SK-N-SH treated with all-trans-retinoic acid at 6 μM for 48 hours (cell line): Measurements from ENCODE around the gene USP30.

ENCODE experiments used
- ATAC-seq: fragments of 200-7000 bp; cut with Tn5 transposase; 3 replicates; pipeline ENCODE4 v1.9.1; 2020; ENCODE audit warnings: mild to moderate bottlenecking, moderate library complexity
- ARNTL ChIP-seq: fragments of 450-650 bp; formaldehyde crosslinking; IDR thresholded peaks from 2 replicates; pipeline ENCODE4 v1.5.0; 2020; ENCODE audit warnings: low read depth, mild to moderate bottlenecking, moderate library complexity, borderline replicate concordance
- BACH2 ChIP-seq: fragments of 250-450 bp; sonication (Bioruptor Pico); IDR thresholded peaks from 2 replicates; pipeline ENCODE4 v1.9.0; 2021; ENCODE audit warnings: mild to moderate bottlenecking, borderline replicate concordance
- CSDC2 ChIP-seq: fragments of 250-450 bp; sonication (Bioruptor Pico); IDR thresholded peaks from 2 replicates; pipeline ENCODE4 v1.5.0; 2020; ENCODE audit warnings: mild to moderate bottlenecking, moderate library complexity
- ESRRG ChIP-seq: fragments of 250-450 bp; sonication (Bioruptor Pico); IDR thresholded peaks from 2 replicates; pipeline ENCODE4 v1.6.1; 2021; ENCODE audit warnings: mild to moderate bottlenecking
- GLIS3 ChIP-seq: fragments of 250-450 bp; sonication (Bioruptor Pico); IDR thresholded peaks from 2 replicates; pipeline ENCODE4 v1.5.0; 2020; ENCODE audit warnings: mild to moderate bottlenecking, moderate library complexity
- RARB ChIP-seq: fragments of 250-450 bp; sonication (Bioruptor Pico); IDR thresholded peaks from 2 replicates; pipeline ENCODE4 v1.8.0; 2021; ENCODE audit warnings: mild to moderate bottlenecking, moderate library complexity
- SNAI2 ChIP-seq: fragments of 250-450 bp; sonication (Bioruptor Pico); IDR thresholded peaks from 2 replicates; pipeline ENCODE4 v1.5.0; 2020; ENCODE audit warnings: mild to moderate bottlenecking, moderate library complexity
- TCF4 ChIP-seq: fragments of 250-450 bp; sonication (Bioruptor Pico); IDR thresholded peaks from 2 replicates; pipeline ENCODE4 v1.8.0; 2021; ENCODE audit warnings: mild to moderate bottlenecking, moderate library complexity, borderline replicate concordance
- ZFP3 ChIP-seq: fragments of 250-450 bp; sonication (Bioruptor Pico); IDR thresholded peaks from 2 replicates; pipeline ENCODE4 v1.5.0; 2020; ENCODE audit warnings: mild to moderate bottlenecking, moderate library complexity
- ZNF70 ChIP-seq: fragments of 450-650 bp; formaldehyde crosslinking; IDR thresholded peaks from 2 replicates; pipeline ENCODE4 v1.5.0; 2020; ENCODE audit warnings: mild to moderate bottlenecking, moderate library complexity
- ZNF8 ChIP-seq: fragments of 450-650 bp; formaldehyde crosslinking; IDR thresholded peaks from 2 replicates; pipeline ENCODE4 v1.5.0; 2020; ENCODE audit warnings: mild to moderate bottlenecking, moderate library complexity
- TF ChIP-seq, protein P1 (sequence below): fragments of 250-450 bp; sonication (Bioruptor Pico); IDR thresholded peaks from 2 replicates; pipeline ENCODE4 v1.8.0; 2020; ENCODE audit warnings: mild to moderate bottlenecking, moderate library complexity, borderline replicate concordance
- TF ChIP-seq, protein P2 (sequence below): fragments of 250-450 bp; sonication (Bioruptor Pico); IDR thresholded peaks from 2 replicates; pipeline ENCODE4 v1.5.0; 2020; ENCODE audit warnings: mild to moderate bottlenecking, moderate library complexity
- TF ChIP-seq, protein P3 (sequence below): fragments of 250-450 bp; sonication (Bioruptor Pico); IDR thresholded peaks from 2 replicates; pipeline ENCODE4 v1.5.1; 2021; ENCODE audit warnings: mild to moderate bottlenecking, moderate library complexity

USP30 gene

DNA sequence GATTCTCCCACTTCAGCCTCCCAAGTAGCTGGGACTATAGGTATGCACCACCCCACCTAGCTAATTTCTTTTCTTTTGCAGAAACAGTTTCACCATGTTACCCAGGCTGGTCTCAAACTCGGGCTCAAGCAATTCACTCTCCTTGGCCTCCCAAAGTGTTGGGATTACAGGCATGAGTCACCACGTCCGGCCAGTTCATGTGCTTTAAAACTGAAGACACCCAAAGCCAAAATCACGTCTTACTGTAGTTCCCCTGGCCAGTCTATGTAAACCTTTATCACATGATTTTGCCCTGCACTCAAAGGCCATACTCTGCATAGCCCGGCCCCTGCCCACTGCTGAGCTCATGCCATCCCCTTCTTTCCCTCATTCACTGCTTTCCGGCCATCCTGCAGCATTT is 36.4 kb downstream of the USP30 start (continued):
- no peak for TF ChIP-seq ARNTL (CRISPR knock-in tag)
- TF ChIP-seq, protein P1, sequence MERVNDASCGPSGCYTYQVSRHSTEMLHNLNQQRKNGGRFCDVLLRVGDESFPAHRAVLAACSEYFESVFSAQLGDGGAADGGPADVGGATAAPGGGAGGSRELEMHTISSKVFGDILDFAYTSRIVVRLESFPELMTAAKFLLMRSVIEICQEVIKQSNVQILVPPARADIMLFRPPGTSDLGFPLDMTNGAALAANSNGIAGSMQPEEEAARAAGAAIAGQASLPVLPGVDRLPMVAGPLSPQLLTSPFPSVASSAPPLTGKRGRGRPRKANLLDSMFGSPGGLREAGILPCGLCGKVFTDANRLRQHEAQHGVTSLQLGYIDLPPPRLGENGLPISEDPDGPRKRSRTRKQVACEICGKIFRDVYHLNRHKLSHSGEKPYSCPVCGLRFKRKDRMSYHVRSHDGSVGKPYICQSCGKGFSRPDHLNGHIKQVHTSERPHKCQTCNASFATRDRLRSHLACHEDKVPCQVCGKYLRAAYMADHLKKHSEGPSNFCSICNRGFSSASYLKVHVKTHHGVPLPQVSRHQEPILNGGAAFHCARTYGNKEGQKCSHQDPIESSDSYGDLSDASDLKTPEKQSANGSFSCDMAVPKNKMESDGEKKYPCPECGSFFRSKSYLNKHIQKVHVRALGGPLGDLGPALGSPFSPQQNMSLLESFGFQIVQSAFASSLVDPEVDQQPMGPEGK (CRISPR knock-in tag), result no peak
- TF ChIP-seq, protein P2, sequence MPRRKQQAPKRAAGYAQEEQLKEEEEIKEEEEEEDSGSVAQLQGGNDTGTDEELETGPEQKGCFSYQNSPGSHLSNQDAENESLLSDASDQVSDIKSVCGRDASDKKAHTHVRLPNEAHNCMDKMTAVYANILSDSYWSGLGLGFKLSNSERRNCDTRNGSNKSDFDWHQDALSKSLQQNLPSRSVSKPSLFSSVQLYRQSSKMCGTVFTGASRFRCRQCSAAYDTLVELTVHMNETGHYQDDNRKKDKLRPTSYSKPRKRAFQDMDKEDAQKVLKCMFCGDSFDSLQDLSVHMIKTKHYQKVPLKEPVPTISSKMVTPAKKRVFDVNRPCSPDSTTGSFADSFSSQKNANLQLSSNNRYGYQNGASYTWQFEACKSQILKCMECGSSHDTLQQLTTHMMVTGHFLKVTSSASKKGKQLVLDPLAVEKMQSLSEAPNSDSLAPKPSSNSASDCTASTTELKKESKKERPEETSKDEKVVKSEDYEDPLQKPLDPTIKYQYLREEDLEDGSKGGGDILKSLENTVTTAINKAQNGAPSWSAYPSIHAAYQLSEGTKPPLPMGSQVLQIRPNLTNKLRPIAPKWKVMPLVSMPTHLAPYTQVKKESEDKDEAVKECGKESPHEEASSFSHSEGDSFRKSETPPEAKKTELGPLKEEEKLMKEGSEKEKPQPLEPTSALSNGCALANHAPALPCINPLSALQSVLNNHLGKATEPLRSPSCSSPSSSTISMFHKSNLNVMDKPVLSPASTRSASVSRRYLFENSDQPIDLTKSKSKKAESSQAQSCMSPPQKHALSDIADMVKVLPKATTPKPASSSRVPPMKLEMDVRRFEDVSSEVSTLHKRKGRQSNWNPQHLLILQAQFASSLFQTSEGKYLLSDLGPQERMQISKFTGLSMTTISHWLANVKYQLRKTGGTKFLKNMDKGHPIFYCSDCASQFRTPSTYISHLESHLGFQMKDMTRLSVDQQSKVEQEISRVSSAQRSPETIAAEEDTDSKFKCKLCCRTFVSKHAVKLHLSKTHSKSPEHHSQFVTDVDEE (CRISPR knock-in tag), result no peak
- TF ChIP-seq, all 23 proteins: peak for 0

DNA sequence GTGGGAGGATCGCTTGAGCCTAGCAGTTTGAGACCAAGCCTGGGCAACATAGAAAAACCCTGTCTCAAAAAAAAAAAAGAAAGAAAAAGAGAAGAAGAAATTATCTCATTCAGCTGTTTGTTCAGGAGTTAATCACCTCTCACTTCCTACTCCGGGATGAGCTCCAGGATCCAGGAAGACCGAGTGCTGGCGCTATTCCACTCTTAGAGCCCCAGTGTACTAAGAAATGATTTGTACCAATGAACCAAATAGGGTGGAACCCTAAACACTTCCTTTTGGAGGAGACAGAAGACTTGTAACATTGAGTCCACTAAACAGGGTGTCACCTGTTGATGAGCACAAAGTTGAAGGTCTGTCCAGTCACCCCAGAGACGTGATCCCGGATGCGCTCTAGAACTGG is 37.3 kb downstream of the USP30 start:
- no peak for TF ChIP-seq RARB (CRISPR knock-in tag)
- TF ChIP-seq GLIS3 (CRISPR knock-in tag), result no peak
- ATAC-seq, result no peak

DNA sequence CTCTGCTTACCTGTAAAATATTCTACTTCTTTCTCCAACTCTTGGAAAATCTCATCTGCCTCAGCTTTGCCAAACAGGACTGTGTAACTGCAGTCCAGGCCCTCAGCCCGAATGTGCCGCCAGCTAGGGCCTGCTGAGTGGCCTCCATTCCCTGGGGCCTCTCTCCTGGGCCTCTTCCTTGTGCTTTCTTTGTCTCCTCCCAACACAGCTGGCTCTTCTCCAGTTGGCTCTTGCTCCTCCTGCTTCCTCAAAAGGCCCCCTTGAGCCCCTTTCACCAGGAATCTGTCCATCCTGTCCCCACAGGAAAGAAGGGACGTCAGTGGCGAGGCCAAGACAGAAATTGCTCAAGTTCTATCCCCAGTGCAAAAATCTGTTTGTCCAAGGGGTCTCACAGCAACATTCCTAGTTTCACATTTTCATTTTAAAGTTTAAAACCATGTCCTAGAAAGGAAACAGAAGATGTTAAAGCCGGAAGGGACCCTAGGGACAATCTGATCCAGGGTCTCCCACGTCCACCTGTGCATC is 40.2 kb downstream of the USP30 start:
- no peak for ATAC-seq
- TF ChIP-seq TCF4 (no peak), SNAI2 (CRISPR knock-in tag) (no peak), ZNF8 (CRISPR knock-in tag) (no peak), ZNF70 (CRISPR knock-in tag) (no peak), RARB (CRISPR knock-in tag) (no peak), ARNTL (CRISPR knock-in tag) (no peak), BACH2 (no peak)
- TF ChIP-seq, protein P1 (CRISPR knock-in tag), result no peak
- TF ChIP-seq, all 23 proteins: peak for 0

DNA sequence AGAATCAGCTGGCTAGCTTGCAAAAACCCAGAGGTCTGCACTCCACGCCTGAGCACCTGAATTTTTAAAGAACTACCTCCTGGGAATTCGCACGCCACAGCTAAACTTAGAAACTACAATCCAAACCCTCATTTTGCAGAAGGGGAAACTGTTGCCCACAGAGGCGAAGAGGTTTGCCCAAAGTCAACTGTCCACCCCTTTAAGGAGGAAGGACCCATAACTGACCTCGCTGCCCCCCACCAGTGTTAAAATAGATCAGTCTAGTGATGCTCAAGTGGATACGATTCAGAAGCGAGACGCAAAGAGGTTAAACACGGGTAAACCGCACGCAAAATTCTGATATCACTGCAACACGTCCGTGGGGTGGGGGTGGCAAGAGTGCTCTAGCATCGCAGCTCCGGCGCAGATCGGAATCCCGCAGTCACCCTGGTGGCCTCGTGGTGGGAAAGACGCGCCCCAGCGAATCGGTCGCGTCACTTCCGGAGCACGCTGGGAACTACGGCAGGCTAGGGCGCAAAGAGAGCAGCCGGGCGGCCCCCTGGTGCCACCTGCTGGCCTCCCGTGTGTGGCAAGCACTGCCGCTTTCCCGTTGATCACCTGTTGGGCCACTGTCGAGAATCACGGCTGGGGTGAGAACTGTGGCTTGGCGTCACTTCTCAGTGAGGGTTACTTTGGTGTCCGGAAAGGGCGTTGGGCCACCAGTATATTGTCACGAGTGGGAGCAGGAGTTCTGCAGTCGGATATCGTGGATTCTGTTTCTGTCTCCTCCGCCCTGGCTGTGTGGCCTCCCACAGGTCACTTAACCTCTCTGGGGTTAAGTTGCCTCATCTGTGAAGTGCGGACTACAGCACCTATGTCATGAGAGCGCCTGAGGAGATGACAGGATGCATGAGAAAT is 40.9 kb downstream of the USP30 start, which contains the start of gene ALKBH2:
ALKBH2 (minus strand) TSS at position 451 of the 897 bp plus-strand sequence. CDS start 686 bp downstream, outside the sequence.
- TF ChIP-seq BACH2 (no peak), ZFP3 (CRISPR knock-in tag) (0 out of 2 replicates have a peak, but pooled peaks have one; percentile 72), SNAI2 (CRISPR knock-in tag) (no peak), CSDC2 (peak; percentile 53; the same call in 1 of the 2 replicates), ESRRG (CRISPR knock-in tag) (0 out of 2 replicates have a peak, but pooled peaks have one; percentile 10)
- TF ChIP-seq, protein P3, sequence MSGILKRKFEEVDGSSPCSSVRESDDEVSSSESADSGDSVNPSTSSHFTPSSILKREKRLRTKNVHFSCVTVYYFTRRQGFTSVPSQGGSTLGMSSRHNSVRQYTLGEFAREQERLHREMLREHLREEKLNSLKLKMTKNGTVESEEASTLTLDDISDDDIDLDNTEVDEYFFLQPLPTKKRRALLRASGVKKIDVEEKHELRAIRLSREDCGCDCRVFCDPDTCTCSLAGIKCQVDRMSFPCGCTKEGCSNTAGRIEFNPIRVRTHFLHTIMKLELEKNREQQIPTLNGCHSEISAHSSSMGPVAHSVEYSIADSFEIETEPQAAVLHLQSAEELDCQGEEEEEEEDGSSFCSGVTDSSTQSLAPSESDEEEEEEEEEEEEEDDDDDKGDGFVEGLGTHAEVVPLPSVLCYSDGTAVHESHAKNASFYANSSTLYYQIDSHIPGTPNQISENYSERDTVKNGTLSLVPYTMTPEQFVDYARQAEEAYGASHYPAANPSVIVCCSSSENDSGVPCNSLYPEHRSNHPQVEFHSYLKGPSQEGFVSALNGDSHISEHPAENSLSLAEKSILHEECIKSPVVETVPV, result 0 out of 2 replicates have a peak, but pooled peaks have one; percentile 22
- TF ChIP-seq, protein P2 (CRISPR knock-in tag), result peak; percentile 15; the same call in 1 of the 2 replicates
- ATAC-seq, result peak; percentile 72
